GM19099 (cell line): ENCODE data around the gene RPL28.
A peak's percentile ranks its signal among the peaks of the same experiment; 100 is the strongest.

Source experiments
- POLR2A ChIP-seq: IDR thresholded peaks from 3 replicates; pipeline ENCODE4 v1.6.1; 2011; ENCODE audit warnings: low read depth; ENCODE audit not compliant: insufficient read length; ENCODE audit errors: extremely low read depth

Gene RPL28

GRCh38 chr19:55391702-55392615, 6.2 kb downstream of the RPL28 start:
- no peak for TF ChIP-seq POLR2A

- TF ChIP-seq POLR2A = no peak
These were observed 7.4 kb downstream of the RPL28 start for GRCh38 chr19:55392820-55393761.

GRCh38 chr19:55398200-55398925, 12.6 kb downstream of the RPL28 start:
- TF ChIP-seq POLR2A = no peak

- TF ChIP-seq POLR2A = no peak
These were observed 14.8 kb downstream of the RPL28 start for GRCh38 chr19:55400281-55401087.

GRCh38 chr19:55402509-55402908, 16.8 kb downstream of the RPL28 start:
- no peak for TF ChIP-seq POLR2A

GRCh38 chr19:55405638-55406037, 19.9 kb downstream of the RPL28 start:
- peak; percentile 17 for TF ChIP-seq POLR2A

- TF ChIP-seq POLR2A = no peak
These were observed 20.5 kb downstream of the RPL28 start for GRCh38 chr19:55406091-55406825.

GRCh38 chr19:55406826-55407549, 21.3 kb downstream of the RPL28 start:
- no peak for TF ChIP-seq POLR2A

GRCh38 chr19:55407550-55407799, 21.7 kb downstream of the RPL28 start, which contains the start of gene UBE2S:
TSS of gene UBE2S (minus strand) at chr19:55407788. CDS start at chr19:55407589, 199 bp downstream.
- peak; percentile 100 for TF ChIP-seq POLR2A

- peak; percentile 56 for TF ChIP-seq POLR2A
These were observed 22.2 kb downstream of the RPL28 start for GRCh38 chr19:55407800-55408532.

GRCh38 chr19:55408533-55408872, 22.8 kb downstream of the RPL28 start:
- no peak for TF ChIP-seq POLR2A

- TF ChIP-seq POLR2A = no peak
These were observed 24.4 kb downstream of the RPL28 start for GRCh38 chr19:55410168-55410567.
